A549 (cell line): Measurements from ENCODE around the gene LBR.

Experiments
- CTCF ChIP-seq: fragments of >200 bp; sonication (Bioruptor Twin); formaldehyde crosslinking; IDR thresholded peaks from 3 replicates; pipeline ENCODE4 v1.5.1; 2016
- NR3C1 ChIP-seq: fragments of >200 bp; sonication (Bioruptor Twin); formaldehyde crosslinking; IDR thresholded peaks from 3 replicates; pipeline ENCODE4 v1.6.1; 2017
- POLR2A ChIP-seq: IDR thresholded peaks from 2 replicates; pipeline ENCODE4 v1.6.1; 2012; ENCODE audit warnings: mild to moderate bottlenecking, low read length

GRCh38 chr1:225461533-225462428 lies 33.9 kb upstream of the LBR start:
- TF ChIP-seq POLR2A (no peak), NR3C1 (no peak), CTCF (no peak)
